HG02885 (cell line): ENCODE results near the gene DENND11.

ENCODE experiments used
- ATAC-seq: cut with Tn5 transposase; IDR thresholded peaks from one replicate; pipeline ENCODE4 v1.9.1; 2021; ENCODE audit warnings: mild to moderate bottlenecking; ENCODE audit not compliant: unreplicated experiment, poor library complexity

The DENND11 gene, protein sequence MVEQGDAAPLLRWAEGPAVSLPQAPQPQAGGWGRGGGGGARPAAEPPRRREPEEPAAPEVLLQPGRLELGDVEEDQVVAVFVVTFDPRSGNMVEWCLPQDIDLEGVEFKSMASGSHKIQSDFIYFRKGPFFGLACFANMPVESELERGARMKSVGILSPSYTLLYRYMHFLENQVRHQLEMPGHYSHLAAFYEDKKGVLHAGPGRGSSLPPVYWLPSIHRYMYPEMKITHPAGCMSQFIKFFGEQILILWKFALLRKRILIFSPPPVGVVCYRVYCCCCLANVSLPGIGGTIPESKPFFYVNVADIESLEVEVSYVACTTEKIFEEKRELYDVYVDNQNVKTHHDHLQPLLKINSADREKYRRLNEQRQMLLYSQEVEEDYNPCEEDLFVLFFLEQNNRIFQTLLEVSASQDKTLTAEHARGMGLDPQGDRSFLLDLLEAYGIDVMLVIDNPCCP

DNA sequence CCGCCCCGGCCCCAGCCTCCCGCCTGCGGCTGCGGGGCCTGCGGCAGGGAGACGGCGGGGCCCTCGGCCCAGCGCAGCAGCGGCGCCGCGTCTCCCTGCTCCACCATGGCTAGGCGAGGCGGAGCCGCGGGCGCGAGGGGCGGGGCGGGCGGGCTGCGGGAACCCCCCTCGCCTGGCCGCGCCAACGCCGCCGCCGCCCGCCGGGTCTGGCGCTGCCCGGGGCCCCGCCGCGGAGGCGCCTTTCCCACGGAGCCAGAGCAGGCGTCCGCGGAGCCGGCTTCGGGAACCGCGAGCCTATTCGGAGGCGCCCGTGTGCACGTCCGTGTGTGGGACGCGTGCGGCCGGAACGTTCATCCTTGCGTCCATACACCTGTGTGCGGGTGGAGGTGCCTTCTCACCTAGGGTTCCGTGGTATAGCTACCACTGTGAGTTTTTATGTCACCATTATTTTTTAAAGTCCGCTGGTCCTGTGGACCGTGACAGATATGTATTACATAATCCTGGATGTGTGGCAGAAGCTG is at the start of gene DENND11:
Gene DENND11, minus strand, starts transcription at position 120 of the 521 bp plus-strand sequence. Its CDS starts 13 bp downstream, at position 107.
- ATAC-seq, result peak; percentile 79

DNA sequence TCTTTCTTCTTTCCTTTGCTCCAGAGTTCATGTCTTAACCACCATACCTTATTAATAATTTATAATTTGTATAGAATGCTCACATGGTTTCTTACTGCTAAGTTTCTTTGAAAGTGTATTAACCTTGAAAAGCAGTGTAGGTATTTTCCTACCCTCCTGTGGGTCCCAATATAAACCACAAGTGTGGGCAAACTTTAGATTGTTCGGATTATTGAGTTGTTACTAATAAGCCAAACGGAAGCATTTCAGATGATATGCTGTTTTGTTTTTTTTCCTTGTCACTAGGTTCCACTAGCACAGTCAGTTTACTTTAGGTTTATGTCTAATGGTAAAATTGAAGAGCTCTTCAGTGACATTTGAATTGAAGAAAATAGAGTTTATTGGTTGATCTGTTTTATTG is 46.4 kb upstream of the DENND11 start:
- no peak for ATAC-seq

DNA sequence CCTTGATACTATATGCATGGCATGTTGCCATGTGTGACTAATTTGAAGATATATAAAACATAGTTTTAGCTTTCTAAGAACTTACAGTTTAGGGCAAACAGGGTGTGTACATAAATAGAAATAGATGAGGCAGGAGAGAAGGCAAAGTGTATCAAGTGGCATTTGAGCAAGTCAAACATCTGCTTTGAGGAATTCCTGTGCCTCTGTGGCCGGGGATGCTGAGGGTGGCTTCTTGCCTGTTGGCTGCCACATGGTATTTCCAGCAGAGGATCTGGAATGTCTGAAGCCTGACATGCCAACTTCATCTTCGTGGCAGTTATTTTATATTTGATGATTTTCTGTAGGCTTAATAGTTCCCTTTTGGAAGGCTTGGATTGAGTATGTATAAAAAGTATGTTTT is 42.2 kb upstream of the DENND11 start:
- ATAC-seq, result no peak

DNA sequence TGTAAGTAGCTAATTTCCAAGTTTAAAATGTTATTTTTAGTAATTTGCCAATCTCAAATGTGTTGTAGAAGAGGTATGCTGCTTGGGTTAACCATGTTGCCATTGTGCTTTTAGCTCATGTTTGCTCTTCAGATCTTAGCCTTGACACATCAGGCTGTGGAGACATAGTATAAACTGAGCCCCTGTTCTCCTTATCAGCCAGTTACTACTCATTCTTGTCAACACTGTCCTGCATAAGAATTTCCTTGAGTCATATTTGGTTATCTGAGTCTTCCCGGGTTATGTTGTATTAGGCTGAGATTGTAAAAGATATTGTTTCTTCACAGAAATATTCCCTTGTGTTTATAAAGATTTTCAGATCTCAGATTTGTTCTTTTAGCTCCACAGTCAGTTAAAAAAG is 40.3 kb upstream of the DENND11 start:
- ATAC-seq, result no peak

DNA sequence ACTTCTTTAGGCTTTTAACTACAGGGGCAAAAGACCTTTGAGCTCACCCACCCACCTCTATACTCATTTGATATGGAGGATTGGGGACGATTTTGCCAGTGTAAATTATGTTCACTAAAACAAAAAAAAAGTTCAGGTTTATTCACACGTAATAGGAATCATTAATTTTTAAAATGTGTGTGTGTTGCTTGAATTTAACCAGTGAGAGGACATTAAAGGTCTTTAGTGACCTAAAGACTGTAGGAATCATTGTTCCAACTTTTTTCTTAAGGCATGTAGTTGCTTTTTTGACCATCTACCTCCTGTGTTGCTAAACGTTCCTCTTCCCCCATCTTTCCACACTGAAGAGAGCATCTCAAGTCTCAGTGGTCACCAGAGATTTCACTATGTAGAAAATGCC is 37.3 kb upstream of the DENND11 start:
- no peak for ATAC-seq

DNA sequence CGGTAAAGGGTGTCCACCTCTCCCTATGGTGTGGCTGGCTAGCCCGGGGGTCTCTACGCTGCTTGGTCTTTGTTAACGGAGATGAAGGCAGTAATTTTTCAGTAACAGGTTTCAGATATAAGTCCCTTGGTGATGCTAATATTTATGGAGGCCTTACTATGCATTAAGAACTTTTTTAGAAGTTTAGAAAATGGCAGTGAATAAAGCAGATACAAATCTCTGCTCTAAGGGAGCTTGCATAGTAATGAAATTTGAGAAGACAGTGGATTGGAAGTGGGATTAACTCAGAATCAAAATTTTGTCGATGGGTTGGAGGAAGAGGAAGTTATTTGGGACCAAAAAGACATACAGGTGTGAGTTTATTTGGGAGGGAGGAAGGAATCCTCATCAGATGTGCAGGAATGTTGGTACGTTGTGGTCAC is 36.6 kb upstream of the DENND11 start:
- no peak for ATAC-seq

DNA sequence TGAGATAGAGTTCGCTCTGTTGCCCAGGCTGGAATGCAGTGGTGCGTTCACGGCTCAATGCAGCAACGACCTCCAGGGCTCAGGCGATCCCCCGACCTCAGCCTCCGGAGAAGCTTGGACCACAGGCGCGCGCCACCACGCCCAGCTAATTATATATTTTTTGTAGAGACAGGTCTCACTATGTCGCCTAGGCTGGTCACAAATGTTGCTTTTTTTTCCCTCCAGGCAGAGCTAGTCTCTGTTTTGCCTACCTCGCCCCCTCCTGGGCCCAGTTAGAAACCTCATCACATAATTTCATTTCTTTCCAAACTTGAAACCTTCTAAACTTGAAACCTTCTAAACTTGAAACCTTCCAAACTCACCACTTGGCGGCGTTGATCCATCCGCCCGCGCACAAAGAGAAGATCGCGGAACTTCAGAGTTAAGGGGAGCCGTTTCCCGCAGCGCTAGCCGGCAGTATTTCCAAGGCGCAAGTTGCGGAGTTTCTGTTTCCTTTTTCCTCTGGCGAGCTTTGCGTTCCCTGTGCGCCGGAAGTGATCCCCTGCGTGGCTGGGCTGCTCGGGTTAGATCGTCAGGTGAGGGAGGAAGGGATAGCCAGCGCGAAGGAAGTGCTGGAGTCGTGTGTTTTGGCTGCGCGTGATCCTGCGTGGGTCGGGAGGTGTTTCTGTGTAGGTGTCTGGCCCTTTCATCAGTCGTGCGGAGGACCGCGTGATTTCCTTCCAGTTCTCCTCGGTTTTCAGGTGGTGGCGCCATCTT is 36.0 kb upstream of the DENND11 start, which contains the start of gene SSBP1:
Gene SSBP1, plus strand, starts transcription at position 523 of the 756 bp plus-strand sequence. CDS start 809 bp downstream, outside the sequence.
- peak; percentile 87 for ATAC-seq

DNA sequence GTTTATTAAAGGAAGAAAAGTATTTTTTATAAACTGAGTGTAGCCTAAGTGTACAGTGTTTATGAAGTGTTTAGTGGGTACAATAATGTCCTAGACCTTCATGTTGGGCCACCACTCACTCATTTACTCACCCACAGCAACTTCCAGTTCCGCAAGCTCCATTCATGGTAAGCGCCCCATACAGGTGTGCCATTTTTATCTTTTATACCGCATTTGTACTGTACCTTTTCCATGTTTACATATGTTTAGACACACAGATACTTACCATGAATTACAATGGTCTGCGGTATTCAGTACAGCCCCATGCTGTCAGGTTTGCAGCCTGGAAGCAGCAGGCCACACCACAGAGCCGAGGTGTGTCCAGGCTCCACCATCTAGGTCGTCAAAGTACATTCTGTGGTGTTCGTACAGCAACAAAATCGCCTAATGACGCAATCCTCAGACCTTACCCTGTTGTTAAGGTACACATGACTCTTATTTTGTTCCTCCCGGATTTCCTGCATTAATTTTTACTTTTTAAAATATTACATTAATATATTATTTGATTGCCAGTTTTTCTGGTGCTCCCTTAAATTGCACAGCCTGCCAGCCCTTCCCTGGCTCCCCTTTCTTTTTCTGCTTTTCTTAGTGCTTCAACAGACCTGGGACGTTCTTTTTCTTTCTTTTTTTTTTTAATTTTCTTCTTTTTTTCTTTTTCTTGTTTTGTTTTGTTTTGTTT is 35.3 kb upstream of the DENND11 start:
- no peak for ATAC-seq

DNA sequence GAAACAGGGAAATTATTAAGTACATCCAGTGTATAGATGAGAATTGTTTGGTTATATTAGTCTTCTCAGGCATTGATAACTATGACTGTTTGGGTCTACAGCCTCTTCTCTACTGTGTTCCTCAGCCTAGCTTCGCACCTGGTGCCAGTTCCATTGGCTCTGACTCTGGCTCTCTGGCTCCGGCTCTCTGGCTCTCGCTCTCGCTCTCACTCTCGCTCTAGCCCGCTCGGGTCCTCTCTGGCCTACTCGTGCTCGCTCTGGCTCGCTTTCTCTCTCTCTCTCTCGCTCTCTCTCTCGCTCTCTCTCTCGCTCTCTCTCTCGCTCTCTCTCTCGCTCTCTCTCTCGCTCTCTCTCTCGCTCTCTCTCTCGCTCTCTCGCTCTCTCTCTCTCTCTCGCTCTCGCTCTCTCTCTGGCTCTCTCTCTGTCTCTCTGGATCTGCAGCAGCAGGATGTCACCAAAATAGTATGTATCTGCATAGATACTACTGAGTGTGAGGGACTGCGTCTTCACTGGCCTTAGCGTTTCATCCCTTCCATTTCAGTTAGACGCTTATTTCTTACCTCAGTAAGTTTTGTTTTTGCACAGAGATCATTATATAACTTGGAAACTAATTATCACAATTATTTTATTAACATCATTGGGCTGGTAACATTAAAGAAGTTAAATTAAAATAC is 29.6 kb upstream of the DENND11 start:
- ATAC-seq, result no peak

DNA sequence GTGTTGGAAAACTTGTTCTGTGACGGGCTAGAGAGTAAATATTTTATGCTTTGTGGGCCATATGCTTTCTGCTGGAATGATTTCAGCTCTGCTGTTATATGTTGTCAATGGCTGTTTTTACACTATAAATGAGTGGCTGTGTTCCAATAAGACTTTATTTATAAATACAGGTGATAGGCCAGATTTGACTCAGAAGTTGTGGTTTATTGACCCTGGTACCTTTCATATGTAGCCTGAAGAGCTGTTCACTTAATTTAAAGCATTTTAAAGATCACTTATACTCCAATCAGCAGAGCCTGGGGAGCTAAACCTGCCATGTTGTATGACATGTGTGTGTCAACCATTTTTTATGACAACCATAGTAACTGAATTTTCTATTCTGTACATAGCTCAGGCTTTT is 27.1 kb upstream of the DENND11 start:
- ATAC-seq, result no peak

DNA sequence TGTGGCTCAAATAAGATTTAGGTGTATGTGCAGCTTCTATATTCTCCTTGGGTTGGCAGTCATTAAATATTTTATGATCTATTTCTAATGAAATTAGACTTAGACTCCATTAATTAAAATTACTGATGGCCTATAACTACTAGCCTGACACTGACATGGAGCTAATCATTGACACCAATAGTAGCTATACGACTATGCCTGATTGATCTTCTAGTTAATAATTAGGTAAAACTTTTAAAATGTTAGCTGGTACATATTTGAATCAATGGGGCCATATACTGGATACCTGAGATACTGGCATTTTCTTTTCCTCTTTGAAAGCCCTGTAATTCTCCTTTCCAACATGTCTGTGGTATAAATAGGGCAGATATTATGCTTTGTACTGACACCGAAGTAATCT is 20.6 kb upstream of the DENND11 start:
- ATAC-seq, result no peak

DNA sequence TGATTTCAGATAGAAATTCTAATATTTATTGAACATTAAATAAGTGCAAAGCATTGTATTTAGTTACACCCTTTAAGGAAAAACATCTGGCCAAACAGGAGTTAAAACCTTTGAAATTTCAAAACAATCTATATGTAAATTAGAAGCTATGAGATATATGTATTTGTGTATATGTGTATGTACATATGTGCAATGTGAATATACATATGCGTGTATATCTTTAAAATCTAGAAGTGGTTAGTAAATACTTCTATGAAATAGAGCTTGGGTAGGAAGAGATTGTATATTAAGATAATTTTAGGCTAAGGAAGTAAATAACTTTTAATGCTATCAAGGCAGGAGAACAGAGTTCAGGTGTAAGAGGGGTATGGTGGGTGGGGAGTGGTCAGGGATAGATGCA is 15.5 kb upstream of the DENND11 start:
- no peak for ATAC-seq

DNA sequence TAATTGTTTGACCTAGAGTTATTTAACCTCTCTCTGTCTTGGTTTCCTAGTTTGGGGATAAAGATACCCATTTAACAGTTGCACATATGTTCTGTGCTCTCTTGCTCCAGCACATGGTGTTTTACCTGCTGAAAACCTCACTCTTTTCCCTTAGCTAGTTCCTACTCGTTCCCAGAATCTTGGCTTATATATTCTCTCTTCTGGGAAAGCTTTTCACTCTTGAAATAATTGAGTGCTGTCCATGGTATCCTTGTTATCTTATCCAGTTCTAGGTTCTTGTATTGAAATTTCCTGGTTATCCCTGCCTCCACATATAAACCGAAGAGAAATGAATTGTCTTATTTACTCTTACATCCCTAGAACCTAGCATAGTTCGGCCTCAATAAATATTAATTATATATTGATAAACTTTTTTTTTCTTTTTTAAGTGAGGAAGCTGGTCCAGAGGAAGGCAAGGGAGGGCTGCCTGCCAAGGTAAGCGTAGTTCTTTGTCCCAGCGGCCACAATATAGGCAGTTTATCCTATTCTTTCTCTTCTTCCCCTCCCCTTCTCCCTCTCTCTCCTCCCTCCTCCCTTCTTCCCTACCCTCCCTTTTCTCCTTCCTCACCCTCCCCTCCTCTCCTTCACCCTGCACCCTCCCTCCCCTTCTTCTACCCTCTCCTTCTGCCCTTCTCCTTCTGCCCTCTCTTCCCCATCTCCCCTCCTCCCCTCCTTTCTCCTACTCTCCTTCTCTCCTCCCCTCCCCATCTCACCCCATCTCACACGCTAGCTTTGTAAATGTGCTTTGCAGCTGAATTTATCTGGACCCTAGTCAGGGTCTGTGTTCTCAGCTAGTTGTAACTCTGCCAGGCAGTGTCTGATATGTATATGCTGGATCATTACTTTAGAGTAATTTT is 14.1 kb upstream of the DENND11 start:
- no peak for ATAC-seq

DNA sequence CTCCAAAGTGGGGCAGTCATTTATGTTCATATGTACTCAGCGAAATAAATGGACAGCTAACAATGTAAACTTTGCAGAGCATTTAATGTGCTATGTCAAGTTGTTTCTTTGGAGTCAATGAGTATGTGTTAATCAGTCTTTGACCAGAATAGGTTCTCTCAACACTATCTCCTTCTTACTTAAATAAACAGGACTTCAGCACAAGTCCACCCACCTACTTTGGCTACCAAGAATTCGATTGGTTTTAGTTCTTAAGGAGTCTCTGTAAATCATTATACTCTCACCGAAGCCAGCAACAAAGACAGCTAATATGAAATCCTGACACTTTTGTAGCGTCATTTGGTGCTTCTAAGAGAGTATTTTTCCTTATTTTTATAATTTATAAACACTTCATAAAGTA is 13.1 kb upstream of the DENND11 start:
- no peak for ATAC-seq

DNA sequence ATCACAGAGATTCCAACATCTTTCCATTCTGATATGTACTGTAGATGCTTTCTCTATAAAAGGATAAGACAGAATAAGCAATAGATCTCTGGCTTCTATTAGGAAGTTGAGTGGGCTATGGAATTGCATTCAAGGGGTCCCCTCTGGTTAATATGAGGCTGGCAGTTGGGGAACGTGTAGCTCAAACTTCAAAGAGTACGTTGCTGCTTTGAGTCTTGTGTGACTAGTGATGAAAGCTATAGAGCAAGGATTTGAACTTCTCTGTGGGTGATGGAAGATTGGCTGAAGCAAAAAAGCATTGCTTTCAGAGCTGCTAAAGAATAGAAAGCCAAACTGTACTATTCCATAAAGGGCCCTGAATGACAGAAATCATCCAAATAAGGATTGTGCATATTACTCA is 12.6 kb upstream of the DENND11 start:
- ATAC-seq, result no peak

DNA sequence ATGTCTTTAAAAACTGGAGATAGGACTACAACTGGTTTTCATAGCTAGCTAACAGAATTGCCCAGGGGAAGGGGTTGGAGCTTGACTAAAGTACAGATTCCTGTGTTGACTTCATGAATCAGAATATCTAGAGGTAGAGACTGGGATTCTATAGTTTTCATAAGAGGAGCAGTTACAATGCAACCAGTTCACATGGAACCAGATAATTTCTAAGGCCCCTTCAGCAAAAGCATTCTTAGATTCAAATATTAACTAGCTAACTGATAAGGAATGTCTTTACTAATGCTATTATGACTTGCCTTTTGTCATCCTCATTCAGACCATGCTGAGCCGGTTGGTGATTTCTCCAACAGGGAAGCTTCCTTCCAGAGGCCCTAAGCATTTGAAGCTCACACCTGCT is 11.9 kb upstream of the DENND11 start:
- no peak for ATAC-seq

DNA sequence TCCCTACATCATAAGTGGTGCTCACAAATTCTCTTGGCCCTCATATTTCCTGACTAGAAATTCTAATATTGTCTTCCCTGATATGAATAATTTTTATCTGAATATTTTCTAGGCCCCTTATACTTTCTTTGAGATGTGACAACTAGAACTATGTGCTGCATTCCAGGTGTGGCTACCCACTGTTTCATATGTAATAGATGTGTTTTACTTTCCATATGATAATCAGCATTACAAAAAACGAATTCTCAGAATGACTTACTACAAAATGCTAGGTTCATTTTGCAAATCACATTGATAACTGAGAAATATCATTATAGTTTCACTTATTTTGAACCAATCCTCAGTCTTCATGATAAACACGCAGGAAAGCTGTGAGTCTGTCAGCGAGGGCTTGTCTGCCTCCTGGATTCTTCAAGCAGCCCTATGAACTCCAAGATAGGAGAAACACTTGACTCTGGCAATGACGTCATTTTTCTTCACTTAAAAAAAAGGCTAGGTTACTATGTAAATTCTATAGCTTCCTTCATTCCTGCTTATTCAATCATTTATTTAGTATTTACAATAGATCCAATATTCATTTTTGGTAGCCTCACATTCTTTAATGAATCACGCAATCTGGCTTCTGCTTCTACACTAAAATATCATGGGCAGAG is 10.8 kb upstream of the DENND11 start:
- ATAC-seq, result peak; percentile 50

DNA sequence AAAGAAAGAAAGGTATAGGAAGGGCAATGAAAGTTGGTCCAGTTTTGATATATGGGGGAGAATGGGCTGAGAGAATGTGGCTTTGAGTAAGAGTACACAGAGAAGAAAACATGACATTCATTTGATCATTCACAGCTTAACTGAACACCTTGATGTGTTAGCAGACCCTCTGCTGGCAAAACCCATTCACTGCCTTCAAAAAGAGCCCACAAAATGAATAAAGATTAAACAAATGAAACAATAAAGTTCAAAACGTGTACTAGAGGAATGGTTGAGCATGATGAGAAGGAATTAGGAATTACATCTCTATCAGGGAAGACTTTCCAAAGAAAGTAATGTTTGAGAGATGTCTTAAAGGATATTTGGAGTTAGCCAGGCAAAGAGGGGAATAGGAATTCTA is 8.3 kb upstream of the DENND11 start:
- ATAC-seq, result no peak

DNA sequence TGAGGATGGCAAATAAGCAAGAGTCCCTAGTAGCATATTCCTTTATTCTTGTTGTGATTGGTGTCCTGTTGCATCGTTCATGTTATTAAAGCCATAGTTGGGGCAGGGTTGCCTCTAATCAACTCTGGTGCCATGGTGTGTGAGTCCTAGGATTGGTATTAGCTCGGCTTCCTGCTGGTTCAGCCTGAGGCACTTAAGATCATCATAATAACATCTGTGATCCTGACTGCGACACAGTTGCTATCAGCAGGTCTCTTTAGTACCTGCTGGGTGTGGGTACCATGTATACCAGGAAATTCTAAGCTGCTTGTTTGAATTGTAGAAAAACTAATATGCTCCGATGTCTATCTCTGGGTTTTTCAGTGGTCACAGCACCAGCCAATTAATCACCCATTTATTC is 7.8 kb upstream of the DENND11 start:
- no peak for ATAC-seq
